Measurements from ENCODE around the gene ARHGAP29. TPM values are rescaled to one million over a fixed set of nuclear protein-coding genes. Genes with fewer than 3 reads are reported as not detected.

Gene ARHGAP29
- total and polyA plus RNA-seq, 2 of the 4 experiments (the other 2 are of a cell fraction) = 19.1 to 30.3 TPM

DNA sequence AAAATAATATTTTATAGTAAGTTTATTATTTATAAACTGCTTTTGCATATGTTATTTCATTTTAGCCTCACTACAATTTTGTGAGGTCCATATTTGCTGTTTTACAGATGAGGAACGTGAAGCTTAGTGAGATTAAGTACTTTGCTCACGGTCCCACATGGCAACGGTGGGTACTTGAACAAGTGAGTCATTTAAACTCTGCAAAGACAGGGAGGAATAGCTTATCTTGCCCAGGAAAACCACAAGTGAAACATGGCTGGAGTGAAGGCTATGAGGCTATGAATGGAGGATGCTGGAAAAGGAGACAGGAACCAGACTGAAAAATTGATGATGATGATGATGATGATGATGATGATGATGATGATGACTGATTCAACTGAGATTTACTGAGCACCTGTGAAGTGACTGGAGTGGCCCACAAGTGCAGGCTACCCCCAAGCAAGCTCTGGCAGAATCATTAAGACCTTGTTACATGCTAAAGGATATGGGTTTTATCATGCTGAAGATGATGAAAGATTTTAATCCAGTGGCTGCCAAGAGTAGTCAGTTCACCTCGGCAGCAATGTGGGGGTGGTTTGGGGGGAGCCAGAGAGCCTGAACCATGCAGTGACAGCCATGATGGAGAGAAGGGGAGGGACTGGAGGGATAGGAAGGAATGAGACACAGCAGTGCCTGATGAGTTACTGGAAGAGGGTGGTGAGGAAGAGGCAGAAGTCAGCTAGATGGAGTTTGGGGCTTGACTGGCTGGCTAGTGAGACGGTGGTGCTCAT, 115.0 kb downstream of the ARHGAP29 start:
- peaks cover 8% of the 10 kb centered on the region for H3K4me1 ChIP-seq (ENCODE audit: control insufficient read depth, insufficient read depth, low read length)
- CTCF ChIA-PET = interaction anchor here (0.8 kb wide), 1 partner anchor 10 kb away, joined by 3 read pairs; no protein-coding TSS in a partner anchor
- WGBS, 2 experiments (ENCODE audit: extremely low coverage in 2 of 2, insufficient read length in 1 of 2) = 65% methylated on average over 2 of the region's 5 CpGs; no CpG with 5 or more reads in 1 of the 2 experiments

More for the DNA sequence above, 115.0 kb downstream of the ARHGAP29 start:
- Histone ChIP-seq H3K4me2 (ENCODE audit: low read depth, low read length) (no peak overlapping the region), H3K79me1 (ENCODE audit: low read depth in 1 of 2, low read length in 2 of 2) (no peaks in the 10 kb centered on the region), H3K9me1 (ENCODE audit: insufficient read depth, low read length) (peaks cover 3% of the 10 kb centered on the region; the same call in 1 of the 2 replicates), H3K27me3 (ENCODE audit: control insufficient read depth, insufficient read depth, low read length) (peaks cover 7% of the 10 kb centered on the region; the same call in 1 of the 2 replicates), H3K18ac (ENCODE audit: low read depth, low read length) (no peak overlapping the region), H3K27ac (ENCODE audit: insufficient read depth, low read length) (no peak overlapping the region), H3K23ac (ENCODE audit: low read depth, low read length) (no peak overlapping the region), H2BK15ac (ENCODE audit: low read depth, low read length) (no peak overlapping the region), H4K20me1 (ENCODE audit: insufficient read depth, low read length) (no peaks in the 10 kb centered on the region), H3K9ac (ENCODE audit: low read depth, low read length) (no peak overlapping the region), H2BK120ac (ENCODE audit: low read depth, low read length) (no peak overlapping the region), H2AK5ac (ENCODE audit: low read depth, low read length) (no peak overlapping the region), H3K4me3 (ENCODE audit: insufficient read depth, low read depth, low read length) (no peak overlapping the region), H2AFZ (replicated peaks; ENCODE audit: low read length, poor library complexity) (no peak overlapping the region), H4K5ac (ENCODE audit: low read depth, low read length) (no peak overlapping the region; the same call in 1 of the 2 replicates), H4K8ac (ENCODE audit: low read depth in 2 of 2, low read length in 2 of 2) (no peak overlapping the region), H3K4ac (ENCODE audit: low read depth, low read length) (no peak overlapping the region), H3K9me3 (ENCODE audit: control insufficient read depth, insufficient read depth, low read length) (no peaks in the 10 kb centered on the region; the same call in 1 of the 2 replicates), H2BK5ac (ENCODE audit: low read depth, low read length, poor library complexity, severe bottlenecking) (peak overlapping the region; percentile 10), H3K36me3 (ENCODE audit: control insufficient read depth, insufficient read depth, low read length) (no peaks in the 10 kb centered on the region), H3K56ac (ENCODE audit: extremely low read depth, insufficient read depth, low read length) (no peak overlapping the region), H2BK20ac (ENCODE audit: low read depth, low read length) (no peak overlapping the region), H2AK9ac (replicated peaks; ENCODE audit: low read depth, low read length, poor library complexity) (no peak overlapping the region), H3K14ac (replicated peaks; ENCODE audit: low read depth, low read length) (no peak overlapping the region), H4K91ac (ENCODE audit: insufficient read depth, low read depth, low read length) (no peak overlapping the region; the same call in 1 of the 2 replicates)
- TF ChIP-seq RCOR1 (IDR thresholded peaks at IDR 0.05; ENCODE audit: insufficient replicate concordance, low read length) (peak; percentile 7), POLR2A (IDR thresholded peaks at IDR 0.05; ENCODE audit: low read depth, low read length) (no peak), MAZ (IDR thresholded peaks at IDR 0.05; ENCODE audit: borderline replicate concordance, low read depth, low read length) (no peak), MAFK (IDR thresholded peaks at IDR 0.05; ENCODE audit: low read depth, low read length) (no peak), ELK1 (IDR thresholded peaks at IDR 0.05; ENCODE audit: borderline replicate concordance, low read depth, low read length) (no peak), FOS (IDR thresholded peaks at IDR 0.05; ENCODE audit: low read depth, low read length) (peak; percentile 37; the same call in 1 of the 2 replicates), SMC3 (IDR thresholded peaks at IDR 0.05; ENCODE audit: low read depth, low read length) (no peak), BHLHE40 (IDR thresholded peaks at IDR 0.05; ENCODE audit: low read depth, low read length) (peak; percentile 83), RAD21 (IDR thresholded peaks at IDR 0.05; ENCODE audit: low read length) (peak; percentile 2; the same call in 1 of the 2 replicates)
- TF ChIP-seq, protein P1, sequence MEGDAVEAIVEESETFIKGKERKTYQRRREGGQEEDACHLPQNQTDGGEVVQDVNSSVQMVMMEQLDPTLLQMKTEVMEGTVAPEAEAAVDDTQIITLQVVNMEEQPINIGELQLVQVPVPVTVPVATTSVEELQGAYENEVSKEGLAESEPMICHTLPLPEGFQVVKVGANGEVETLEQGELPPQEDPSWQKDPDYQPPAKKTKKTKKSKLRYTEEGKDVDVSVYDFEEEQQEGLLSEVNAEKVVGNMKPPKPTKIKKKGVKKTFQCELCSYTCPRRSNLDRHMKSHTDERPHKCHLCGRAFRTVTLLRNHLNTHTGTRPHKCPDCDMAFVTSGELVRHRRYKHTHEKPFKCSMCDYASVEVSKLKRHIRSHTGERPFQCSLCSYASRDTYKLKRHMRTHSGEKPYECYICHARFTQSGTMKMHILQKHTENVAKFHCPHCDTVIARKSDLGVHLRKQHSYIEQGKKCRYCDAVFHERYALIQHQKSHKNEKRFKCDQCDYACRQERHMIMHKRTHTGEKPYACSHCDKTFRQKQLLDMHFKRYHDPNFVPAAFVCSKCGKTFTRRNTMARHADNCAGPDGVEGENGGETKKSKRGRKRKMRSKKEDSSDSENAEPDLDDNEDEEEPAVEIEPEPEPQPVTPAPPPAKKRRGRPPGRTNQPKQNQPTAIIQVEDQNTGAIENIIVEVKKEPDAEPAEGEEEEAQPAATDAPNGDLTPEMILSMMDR (conservative IDR thresholded peaks at IDR 0.05; ENCODE audit: low read depth, low read length) = no peak
- intact Hi-C loops (cut with micrococcal nuclease) = no loop called here
- BruUV-seq (replicated peaks) = no TSS peak
- in situ Hi-C loops (cut with MboI; ENCODE audit: low sequenced_read_pairs) = no loop called here
- POLR2A ChIA-PET (ENCODE audit: unreplicated experiment) = no interaction called here
- ATAC-seq (ENCODE audit: low read depth) = peak; percentile 84
- dilution Hi-C loops (cut with HindIII; ENCODE audit: low sequenced_read_pairs, unreplicated experiment) = no loop called here
- DNase-seq = peak; percentile 89

All from IMR-90 (cell line).